Activated CD8-positive, alpha-beta memory T cell treated with anti-CD3 and anti-CD28 coated beads, Interleukin-2, amount 50 U/mL, for 24 hours (primary cell): ENCODE measurements around the gene HECTD1.
"Not testable (repeated sequence)": the region's sequence is repeated elsewhere in the genome, so short reads cannot be mapped to it uniquely, and the experiment has no call there.

Source experiments
- DNase-seq: peaks from one replicate; pipeline ENCODE4 v3.0.0-alpha.2; 2020; ENCODE audit errors: extremely low read depth

HECTD1 gene

DNA sequence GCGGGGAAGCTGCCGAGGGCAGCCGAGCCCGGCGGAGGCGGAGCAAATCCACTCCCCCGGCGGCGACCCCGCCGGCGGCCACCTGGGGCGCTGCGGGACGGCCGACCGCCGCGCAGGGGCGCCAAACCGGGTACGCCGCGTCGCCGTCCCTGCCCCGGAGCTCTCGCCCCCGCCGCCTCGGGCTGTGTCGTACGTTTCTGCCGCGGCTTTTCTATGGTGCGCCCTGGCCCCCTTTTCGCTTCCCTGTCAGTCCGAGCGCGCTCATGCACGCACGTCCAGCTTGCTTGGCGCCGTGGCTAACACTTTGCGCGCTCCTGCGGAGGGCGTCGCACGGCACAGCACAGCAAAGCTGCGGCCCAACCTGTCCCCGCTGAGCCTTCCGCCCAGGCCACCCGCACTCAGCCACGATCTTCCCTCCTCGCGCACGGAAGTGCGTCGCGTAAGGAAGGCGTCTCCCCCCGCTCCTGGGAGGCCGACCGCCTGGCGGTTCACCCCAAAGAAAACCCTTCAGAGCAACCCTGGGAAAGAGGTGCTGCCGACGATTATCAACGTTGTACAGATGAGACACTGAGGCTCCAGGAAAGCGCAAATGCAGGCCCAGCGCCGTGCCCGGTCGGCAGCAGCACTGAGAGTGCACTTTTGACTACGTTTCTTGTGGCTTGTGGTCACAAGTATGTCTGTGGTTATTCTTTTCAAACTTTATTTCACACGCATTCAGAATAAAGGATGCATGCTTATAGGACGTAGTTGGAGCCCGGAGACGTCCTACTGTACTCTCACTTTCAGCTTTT is at the start of gene HECTD1:
Gene HECTD1 (minus strand): TSS at position 39 of the 791 bp plus-strand sequence. CDS start 1,857 bp downstream, outside the sequence.
- DNase-seq = peak; percentile 57

DNA sequence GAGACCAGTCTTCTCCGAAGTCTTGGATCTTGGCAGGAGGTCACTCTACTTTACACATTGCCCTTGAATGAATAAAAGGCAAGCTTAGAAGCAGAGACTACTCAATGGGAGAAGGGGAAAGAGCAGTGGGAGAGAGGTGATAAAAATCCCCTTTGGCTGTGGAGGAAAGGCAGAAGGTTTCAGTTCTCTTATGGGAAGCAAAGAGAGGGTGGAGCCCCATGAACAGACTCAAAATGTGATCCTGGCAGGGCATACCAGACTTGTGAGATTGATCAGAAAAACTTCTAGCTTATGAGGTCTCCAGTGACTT is 49.6 kb upstream of the HECTD1 start:
- no peak for DNase-seq

DNA sequence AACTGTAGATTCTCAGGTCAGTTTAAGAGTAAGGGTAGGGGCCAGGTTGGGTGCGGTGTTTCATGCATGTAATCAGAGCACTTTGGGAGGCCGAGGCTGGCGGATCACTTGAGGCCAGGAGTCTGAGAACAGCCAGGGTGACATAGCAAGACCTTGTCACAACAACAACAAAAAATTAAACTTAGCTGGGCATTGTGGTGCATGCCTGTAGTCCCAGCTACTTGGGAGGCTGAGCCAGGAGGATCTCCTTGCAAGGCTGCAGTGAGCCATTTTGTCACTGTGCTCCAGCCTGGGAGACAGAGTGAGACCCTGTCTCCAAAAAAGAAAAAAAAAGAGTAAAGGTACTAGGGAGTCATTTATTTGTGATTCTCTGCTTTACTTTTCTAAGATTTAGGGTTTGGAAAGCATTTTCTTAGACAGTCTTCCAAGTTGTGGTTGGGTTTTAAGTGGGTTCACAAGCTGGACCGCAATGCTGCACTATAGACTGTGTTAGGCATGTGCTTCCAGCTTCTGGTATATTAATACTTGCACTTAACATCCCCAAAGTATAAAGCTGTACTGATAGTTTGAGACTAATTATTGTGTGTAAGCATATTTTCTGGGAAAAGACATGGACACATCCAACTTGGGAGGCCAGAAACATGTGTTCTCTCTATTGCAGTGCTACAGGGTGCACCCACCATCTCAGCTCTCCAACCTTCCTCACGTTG is 49.1 kb upstream of the HECTD1 start:
- no peak for DNase-seq

DNA sequence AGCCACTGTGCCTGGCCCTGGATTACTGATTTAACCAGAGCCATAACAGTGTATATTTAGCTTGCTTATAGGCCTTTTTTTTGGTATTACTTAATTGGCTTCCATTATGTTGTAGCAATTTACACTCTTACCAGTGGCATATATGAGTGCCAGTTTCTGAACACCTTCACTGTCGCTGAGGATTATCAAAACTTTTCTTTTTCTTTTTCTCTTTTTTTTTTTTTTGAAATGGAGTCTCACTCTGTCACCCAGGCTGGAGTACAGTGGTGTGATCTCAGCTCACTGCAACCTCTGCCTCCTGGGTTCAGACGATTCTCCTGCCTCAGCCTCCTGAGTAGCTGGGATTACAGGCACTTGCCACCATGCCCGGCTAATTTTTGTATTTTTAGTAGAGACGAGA is 48.3 kb upstream of the HECTD1 start:
- not testable (repeated sequence) for DNase-seq

DNA sequence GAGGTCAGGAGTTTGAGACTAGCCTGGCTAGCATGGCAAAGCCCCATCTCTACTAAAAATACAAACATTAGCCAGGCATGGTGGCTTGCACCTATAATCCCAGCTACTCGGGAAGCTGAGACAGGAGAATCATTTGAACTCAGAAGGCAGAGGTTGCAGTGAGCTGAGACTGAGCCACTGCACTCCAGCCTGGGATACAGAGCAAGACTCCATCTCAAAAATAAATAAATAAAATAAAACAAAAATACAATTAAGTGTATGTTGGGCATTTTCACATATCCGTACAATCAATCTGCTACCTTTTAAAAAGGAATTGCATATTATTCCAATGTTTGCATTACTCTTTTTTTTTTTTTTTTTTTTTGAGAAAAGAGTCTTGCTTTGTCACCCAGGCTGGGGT is 47.7 kb upstream of the HECTD1 start:
- no peak for DNase-seq

DNA sequence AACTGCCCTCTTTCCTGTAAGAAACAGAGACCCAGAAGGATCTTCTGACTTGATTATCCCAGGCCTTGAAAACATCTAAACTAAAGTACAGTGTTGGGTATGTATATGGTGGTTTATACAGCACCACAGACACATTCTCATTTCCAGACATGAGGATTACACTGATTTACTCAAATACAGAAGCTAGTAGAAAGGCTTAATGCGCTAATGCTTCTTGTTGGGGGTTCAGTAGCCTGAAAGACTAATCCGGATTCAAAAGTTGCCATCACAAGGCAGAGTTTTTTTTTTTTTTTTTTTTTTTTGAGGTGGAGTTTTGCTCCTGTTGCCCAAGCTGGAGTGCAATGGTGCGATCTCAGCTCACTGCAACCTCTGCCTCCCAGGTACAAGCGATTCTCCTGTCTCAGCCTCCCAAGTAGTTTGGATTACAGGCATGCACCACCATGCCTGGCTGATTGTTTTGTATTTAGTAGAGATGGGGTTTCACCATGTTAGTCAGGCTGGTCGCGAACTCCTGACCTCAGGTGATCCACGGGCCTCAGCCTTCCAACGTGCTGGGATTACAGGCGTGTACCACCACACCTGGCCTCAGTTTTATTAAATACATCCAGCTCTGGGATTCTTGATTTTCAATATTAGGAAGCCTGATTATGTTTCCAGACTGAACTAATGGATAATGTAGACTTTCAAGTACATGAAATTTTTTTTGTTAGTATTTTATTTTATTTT is 46.3 kb upstream of the HECTD1 start:
- no peak for DNase-seq

DNA sequence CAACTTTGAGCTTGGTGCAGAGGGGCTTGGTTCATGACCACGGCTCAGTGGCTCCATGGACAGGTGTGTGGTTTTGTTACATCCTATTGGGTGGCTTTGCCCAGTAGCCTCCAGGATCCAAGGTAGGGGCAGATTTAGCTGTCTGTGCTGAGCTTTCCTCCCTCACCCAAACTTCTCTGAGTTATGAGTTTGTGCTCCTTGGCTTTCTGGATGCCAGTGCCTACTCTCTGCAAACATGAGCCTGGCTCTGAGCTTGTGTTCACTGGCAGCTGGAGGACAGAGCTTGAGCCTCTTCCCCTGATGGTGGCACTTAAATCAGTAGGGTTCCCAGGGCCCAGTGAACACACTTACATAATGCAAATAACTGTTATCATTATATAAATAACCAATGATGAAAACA is 45.3 kb upstream of the HECTD1 start:
- no peak for DNase-seq

DNA sequence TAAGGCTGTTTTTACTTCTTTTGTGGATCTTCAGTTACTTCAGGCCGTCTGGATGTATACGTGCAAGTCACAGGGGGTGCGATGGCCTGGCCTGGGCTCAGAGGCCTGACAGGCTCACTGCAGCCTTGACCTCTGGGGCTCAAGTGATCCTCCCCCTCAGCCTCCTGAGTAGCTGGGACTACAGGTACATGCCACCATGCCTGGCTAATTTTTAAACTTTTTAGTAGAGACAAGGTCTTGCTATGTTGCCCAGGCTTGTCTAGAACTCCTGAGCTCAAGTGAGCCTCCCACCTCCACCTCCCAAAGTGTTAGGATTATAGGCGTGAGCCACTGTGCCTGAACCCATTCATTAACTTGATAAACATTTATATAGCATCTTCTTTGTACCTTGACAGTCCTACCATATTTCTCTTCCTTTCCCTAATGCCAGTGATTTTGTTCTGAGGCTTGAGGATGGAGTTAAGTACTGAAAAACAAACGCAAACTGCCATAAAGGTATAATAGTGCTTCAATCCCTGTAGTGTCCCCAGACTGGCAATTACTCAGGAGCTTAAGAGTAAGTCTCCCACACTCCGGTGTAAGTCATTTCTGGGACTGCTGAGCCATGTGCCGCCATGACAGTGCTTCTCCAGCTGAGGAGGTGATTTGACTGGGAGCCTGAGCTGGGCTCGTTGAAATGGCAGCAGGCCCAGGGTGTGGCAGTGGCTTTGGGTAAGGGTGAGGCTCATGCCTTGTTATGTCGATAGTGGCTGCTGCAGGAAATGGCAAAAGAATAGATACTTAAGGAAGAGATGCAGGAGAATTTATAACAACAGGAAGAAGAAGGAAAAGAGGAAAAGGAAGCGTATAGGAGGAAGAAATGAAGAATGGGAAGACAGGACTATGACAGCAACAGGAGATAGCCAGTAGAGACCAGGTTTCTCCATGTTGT is 43.7 kb upstream of the HECTD1 start:
- DNase-seq = no peak

DNA sequence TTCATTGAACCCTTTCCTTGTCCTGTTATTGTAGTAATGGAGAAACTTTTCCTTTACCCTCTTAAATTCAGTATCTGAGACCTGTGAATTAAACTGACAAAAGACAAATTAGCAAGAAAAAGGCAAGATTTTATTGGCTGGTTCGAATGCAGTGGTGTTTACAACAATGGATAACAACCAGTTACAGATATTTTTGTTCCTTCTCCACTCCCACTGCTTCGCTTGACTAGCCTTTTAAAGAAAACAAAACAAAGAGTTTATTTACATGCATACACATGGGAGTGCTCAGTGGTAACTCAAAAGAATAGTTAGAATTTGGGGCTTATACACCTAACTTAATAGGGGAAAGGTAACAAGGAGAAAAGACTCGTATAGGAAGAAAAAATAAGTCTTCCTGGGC is 37.0 kb upstream of the HECTD1 start:
- DNase-seq = no peak

DNA sequence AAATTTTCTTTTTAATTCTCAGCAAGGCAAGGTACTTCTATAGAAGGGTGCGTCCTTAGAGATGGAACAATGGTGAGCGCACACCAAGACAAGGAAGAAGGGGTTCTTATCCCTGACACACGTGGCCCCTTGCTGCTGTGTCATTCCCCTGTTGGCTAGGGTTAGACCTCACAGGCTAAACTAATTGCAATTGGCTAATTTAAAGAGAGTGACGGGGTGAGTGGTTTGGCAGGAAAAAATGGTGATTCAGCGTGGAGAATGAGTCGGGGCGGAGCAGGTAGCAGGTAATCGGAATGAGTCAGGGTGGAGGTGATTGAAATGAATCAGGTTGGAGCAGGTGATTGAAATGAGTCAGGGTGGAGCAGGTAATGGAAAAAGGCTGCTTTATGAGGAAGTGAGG is 36.3 kb upstream of the HECTD1 start:
- no peak for DNase-seq

DNA sequence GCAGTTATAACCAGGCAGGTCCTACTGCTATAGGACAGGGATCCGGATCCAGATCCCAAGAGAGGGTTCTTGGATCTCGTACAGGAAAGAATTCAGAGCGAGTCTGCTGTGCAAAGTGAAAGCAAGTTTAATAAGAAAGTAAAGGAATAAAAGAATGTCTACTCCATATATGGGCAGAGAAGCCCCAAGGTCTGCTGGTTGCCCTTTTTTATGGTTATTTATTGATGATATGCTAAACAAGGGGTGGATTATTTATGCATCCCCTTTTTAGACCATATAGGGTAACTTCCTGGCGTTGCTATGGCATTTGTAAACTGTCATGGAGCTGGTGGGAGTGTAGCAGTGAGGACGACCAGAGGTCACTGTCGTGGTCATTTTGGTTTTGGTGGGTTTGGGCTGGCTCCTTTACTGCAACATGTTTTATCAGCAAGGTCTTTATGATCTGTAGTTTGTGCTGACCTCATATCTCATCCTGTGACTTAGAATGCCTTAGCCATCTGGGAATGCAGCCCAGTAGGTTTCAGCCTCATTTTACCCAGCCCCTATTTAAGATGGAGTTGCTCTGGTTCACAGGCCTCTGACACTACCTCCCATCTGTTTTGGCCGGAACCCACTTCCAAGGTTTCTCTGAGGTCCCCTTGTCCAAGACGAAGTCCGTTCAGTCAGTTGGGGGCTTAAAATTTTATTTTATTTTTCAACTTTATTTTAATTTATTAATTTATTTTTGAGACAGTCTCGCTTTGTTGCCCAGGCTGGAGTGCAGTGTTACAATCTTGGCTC is 34.8 kb upstream of the HECTD1 start:
- DNase-seq = not testable (repeated sequence)

DNA sequence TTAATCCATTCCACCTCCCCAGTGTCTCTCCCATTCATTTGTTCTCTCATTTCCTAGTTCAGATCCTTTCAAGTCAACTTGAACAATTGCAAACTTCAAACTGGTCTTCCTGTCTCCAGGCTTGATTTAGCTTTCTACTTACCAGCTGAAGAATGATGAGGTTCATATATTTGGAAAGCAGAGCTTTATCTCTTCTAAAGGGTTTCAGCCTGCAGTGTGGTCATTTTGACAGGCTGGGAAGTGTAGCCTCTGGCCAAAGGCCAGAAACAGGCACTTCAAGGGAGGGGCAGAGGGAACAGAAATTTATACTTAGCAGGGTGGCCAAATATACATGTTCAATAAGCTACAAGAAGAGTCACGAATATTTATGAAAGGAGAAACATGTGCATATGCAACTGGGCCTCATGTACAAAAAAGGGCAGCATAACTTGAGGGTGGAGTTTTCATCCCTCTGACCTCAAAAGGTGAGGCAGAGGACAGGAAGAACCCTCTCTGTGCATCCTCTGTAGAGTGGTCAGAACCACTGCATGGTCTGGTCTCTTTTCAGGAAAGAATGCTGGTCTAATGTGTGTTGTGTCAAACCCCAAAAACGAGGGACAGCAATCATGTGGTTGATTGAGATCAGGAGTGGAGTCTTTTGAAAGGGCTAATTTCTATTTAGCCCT is 34.0 kb upstream of the HECTD1 start:
- no peak for DNase-seq

DNA sequence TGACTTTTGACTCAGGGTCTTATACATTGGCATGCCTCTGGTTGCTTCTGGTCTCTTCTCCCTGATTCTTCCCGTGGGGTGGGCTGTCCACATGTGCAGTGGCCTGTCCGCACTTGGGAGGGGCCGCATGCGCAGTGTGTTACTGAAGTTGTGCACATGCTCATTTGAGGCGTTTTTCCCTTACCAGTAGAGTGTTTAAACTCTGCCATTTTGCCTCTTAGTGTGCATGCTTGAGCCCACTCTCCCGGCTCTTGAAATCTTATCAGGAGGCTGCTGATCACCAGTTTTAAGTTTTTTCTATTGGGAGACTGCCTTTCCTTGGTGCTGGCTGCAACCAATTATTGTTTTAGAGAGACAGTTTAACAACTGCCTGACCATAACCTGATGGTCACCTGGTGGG is 32.1 kb upstream of the HECTD1 start:
- no peak for DNase-seq

DNA sequence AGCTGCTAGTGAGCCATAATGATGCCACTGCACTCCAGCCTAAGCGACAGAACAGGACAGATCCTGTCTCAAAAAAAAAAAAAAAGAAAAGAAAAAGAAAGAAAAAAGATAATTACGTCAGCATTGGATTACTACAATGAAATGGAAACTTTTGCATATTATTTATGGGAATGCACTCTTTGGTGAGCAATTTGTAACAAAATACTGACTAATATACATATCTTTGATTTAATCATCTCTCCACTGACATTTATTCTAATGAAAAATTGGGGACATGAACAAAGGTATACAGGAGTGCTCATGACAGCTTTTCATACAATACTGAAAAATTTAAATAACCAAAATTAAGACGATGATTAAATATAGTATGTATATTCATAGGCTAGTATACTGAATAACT is 27.9 kb upstream of the HECTD1 start:
- no peak for DNase-seq

DNA sequence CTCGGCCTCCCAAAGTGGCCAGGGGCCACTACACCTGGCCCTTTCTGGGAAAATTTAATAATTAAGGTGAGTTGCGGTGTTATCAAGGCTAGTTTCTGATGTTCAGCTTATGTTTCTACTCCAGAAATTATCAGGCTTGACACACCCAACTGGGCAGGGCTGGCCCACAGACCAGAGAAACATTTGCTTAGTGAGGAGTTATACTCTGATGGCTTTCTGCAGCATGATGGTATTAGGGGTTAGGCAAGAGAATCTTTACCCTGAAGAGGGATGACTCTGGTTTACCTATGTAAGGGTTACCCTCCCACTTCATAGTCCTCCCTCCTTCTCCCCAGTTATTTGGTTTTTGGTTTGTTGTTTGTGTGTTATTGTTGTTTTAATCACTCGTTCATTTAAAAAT is 24.5 kb upstream of the HECTD1 start:
- DNase-seq = no peak

DNA sequence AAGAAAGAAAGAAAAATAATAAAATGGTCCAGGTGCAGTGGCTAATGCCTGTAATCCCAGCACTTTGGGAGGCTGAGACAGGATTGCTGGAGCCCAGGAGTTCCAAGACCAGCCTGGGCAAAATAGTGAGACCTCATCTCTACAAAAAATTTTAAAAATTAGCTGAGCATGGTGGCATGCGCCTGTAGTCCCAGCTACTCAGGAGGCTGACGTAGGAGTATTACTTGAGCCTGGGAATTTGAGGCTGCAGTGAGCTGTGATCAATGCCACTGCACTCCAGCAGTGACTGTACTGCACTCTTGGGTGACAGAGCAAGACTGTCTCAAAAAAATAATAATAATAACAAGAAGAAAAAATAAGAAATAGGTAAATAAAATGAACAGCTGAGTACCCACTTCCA is 23.7 kb upstream of the HECTD1 start:
- DNase-seq = not testable (repeated sequence)

DNA sequence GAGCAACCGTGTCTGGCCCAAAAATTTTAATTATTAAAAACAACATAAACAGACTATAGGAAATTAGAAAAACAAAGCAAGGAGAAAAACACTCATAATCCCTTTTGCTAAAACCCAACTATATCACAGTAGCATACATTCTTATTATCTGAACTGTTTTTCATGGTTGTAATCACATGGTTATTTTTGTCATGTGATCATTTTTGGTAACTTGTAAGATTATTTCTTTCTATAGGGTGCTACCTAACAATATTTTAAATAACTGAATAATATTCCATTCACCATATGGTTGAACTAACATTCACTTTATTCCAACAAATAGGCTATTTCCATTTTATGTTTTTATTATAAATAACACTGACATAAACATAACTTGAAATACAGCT is 23.0 kb upstream of the HECTD1 start:
- no peak for DNase-seq

DNA sequence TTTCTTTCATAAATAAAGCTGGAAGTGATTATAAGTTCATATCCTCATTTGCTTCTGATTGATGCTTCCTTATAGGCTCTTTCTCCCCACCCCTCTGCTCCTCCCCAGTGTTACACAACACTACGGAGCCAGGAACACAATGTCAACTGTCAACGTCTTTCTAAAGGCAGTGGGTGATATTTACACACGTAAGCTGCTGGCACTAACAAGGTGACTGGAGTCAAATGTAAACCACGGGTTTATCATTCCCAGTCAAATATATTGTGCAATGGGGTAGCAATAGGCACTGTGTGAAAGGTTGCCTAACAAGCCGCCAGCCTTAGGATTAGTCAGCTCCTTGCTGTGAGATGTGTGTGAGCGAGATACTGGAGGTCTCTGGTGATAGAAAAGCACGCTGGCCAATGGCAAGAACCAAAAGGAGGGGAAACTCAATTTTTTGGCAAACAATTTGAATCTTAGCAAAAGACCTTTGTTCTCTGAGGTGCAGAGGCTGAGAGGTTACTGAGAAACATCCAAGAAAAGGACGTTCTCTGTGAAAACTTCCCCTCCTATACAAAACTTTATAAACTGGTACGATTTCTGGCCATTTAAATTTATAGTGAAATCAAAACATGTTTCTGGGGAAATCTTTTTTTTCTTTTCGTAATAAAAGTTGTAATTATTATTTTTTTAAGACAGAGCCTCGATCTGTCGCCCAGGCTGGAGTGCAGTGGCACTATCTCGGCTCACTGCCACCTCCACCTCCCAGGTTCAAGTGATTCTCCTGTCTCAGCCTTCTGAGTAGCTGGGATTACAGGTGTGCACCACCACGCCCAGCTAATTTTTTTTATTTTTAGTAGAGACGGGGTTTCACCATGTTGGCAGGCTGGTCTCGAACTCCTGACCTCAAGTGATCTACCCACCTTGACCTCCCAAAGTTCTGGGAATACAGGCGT is 22.3 kb upstream of the HECTD1 start:
- no peak for DNase-seq

DNA sequence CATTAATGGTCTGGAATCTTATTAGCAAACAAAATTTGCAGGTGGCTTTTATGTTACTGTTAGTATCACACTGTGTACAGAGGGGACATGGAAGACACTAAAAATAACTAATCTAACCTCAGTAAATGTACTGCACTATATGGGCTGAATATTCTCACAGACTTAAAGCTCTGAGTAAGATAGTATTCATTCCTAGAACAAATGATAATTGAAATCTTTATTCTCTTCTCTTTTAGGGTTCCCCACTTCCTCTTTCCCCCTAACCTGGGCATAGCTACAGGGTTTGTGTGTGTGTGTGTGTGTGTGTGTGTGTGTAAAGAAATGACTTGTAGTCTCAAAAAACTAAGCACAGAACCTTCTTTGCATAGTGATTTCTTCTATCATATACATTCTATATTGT is 21.4 kb upstream of the HECTD1 start:
- no peak for DNase-seq
